GM12801 (cell line): ENCODE measurements around the gene ARHGEF7.

ENCODE experiments used
- CTCF ChIP-seq: IDR thresholded peaks from one replicate; pipeline ENCODE4 v1.5.1; 2011; ENCODE audit warnings: control low read depth; ENCODE audit not compliant: insufficient read length; ENCODE audit errors: extremely low read depth

Gene ARHGEF7

GRCh38 chr13:111215081-111216047 is 100.3 kb downstream of the ARHGEF7 start:
- TF ChIP-seq CTCF = no peak

- no peak for TF ChIP-seq CTCF
These were observed 101.3 kb downstream of the ARHGEF7 start for GRCh38 chr13:111216166-111216960.

- TF ChIP-seq CTCF = no peak
These were observed 102.5 kb downstream of the ARHGEF7 start for GRCh38 chr13:111217641-111218040.

- no peak for TF ChIP-seq CTCF
These were observed 104.2 kb downstream of the ARHGEF7 start for GRCh38 chr13:111219280-111219679.

GRCh38 chr13:111219950-111220349 is 104.8 kb downstream of the ARHGEF7 start:
- TF ChIP-seq CTCF = no peak

GRCh38 chr13:111225166-111225565 is 110.1 kb downstream of the ARHGEF7 start:
- no peak for TF ChIP-seq CTCF

- TF ChIP-seq CTCF = no peak
These were observed 110.9 kb downstream of the ARHGEF7 start for GRCh38 chr13:111225810-111226546.
